ENCODE measurements around the gene NIPAL1. TPM values are rescaled to one million over a fixed set of nuclear protein-coding genes. Genes with fewer than 3 reads are reported as not detected.

NIPAL1 gene
- total and polyA plus RNA-seq, 4 donors = 0.81 to 2.3 (median 1.1) TPM; not detected in 1

- ATAC-seq (ENCODE audit: low FRiP score) = no peak
- H3K4me1 ChIP-seq (ENCODE audit: control insufficient read depth in 1 of 2, insufficient read depth in 2 of 2, low read length in 2 of 2) = no peaks in the 10 kb centered on the region
- H3K4me3 ChIP-seq (ENCODE audit: low read length in 2 of 2) = no peak overlapping the region
- DNase-seq = no peak
- intact Hi-C loops (cut with DNase I) = no loop called here
- no peak overlapping the region for H3K27ac ChIP-seq (ENCODE audit: low read depth in 1 of 2, low read length in 2 of 2)
- WGBS, 2 donors = 79 to 81% methylated on average over 3 of the region's 3 CpGs
- no peaks in the 10 kb centered on the region for H3K27me3 ChIP-seq (ENCODE audit: control insufficient read depth in 1 of 2, insufficient read depth in 2 of 2, low read length in 1 of 2)
- H3K9me3 ChIP-seq (ENCODE audit: control insufficient read depth, low read length) = peaks cover 2% of the 10 kb centered on the region
- H3K36me3 ChIP-seq (ENCODE audit: control insufficient read depth in 1 of 2, insufficient read depth in 2 of 2, low read length in 1 of 2) = no peaks in the 10 kb centered on the region
These were observed 47.8 kb downstream of the NIPAL1 start for GRCh38 chr4:48064349-48064748.

GRCh38 chr4:48065587-48066052 lies 49.0 kb downstream of the NIPAL1 start:
- ATAC-seq (ENCODE audit: low FRiP score) = no peak
- 93 to 95% methylated on average over 1 of the region's 1 CpG for WGBS, 2 donors
- H3K4me1 ChIP-seq (ENCODE audit: control insufficient read depth in 1 of 2, insufficient read depth in 2 of 2, low read length in 2 of 2) = no peaks in the 10 kb centered on the region

DNA sequence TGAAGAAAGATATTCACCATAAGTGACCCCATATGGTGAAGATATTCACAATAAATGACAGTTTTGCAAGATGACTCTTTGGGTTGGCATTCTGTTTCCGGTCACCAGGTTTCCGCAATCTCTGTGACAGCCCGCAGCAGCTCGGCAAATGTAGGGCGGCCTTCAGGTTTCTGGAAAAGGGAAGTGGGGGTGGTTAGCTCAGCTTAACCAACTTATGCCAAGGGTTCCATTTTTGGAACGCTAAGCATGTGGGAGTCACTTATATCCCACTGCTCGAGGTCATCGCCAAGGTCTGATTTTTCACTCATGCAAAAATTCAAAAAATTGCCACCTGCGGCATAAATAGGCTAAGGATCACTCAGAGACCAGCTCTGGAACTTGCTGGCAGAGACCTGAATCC lies 51.0 kb downstream of the NIPAL1 start:
- intact Hi-C loops (cut with DNase I) = no loop called here
- Histone ChIP-seq H3K36me3 (ENCODE audit: control insufficient read depth in 1 of 2, insufficient read depth in 2 of 2, low read length in 1 of 2) (no peaks in the 10 kb centered on the region), H3K4me3 (ENCODE audit: low read length in 2 of 2) (no peak overlapping the region), H3K9me3 (ENCODE audit: control insufficient read depth, low read length) (no peaks in the 10 kb centered on the region), H3K27ac (ENCODE audit: low read depth in 1 of 2, low read length in 2 of 2) (no peak overlapping the region), H3K27me3 (ENCODE audit: control insufficient read depth in 1 of 2, insufficient read depth in 2 of 2, low read length in 1 of 2) (no peaks in the 10 kb centered on the region), H3K4me1 (ENCODE audit: control insufficient read depth in 1 of 2, insufficient read depth in 2 of 2, low read length in 2 of 2) (no peaks in the 10 kb centered on the region)
- no peak for DNase-seq
- 84 to 93% methylated on average over 9 of the region's 9 CpGs for WGBS, 2 donors
- ATAC-seq (ENCODE audit: low FRiP score) = no peak

More at GRCh38 chr4:48065587-48066052, 49.0 kb downstream of the NIPAL1 start:
- Histone ChIP-seq H3K27ac (ENCODE audit: low read depth in 1 of 2, low read length in 2 of 2) (no peak overlapping the region), H3K27me3 (ENCODE audit: control insufficient read depth in 1 of 2, insufficient read depth in 2 of 2, low read length in 1 of 2) (no peaks in the 10 kb centered on the region), H3K9me3 (ENCODE audit: control insufficient read depth, low read length) (no peaks in the 10 kb centered on the region), H3K4me3 (ENCODE audit: low read length in 2 of 2) (no peak overlapping the region), H3K36me3 (ENCODE audit: control insufficient read depth in 1 of 2, insufficient read depth in 2 of 2, low read length in 1 of 2) (no peaks in the 10 kb centered on the region)
- DNase-seq = no peak
- intact Hi-C loops (cut with DNase I) = no loop called here

- H3K27me3 ChIP-seq (ENCODE audit: control insufficient read depth in 1 of 2, insufficient read depth in 2 of 2, low read length in 1 of 2) = no peaks in the 10 kb centered on the region
- 77 to 79% methylated on average over 2 of the region's 2 CpGs for WGBS, 2 donors
- H3K4me1 ChIP-seq (ENCODE audit: control insufficient read depth in 1 of 2, insufficient read depth in 2 of 2, low read length in 2 of 2) = no peaks in the 10 kb centered on the region
- intact Hi-C loops (cut with DNase I) = no loop called here
- DNase-seq (no peak), ATAC-seq (ENCODE audit: low FRiP score) (no peak)
- H3K27ac ChIP-seq (ENCODE audit: low read depth in 1 of 2, low read length in 2 of 2) = no peak overlapping the region
- no peaks in the 10 kb centered on the region for H3K9me3 ChIP-seq (ENCODE audit: control insufficient read depth, low read length)
- H3K36me3 ChIP-seq (ENCODE audit: control insufficient read depth in 1 of 2, insufficient read depth in 2 of 2, low read length in 1 of 2) = no peaks in the 10 kb centered on the region
- no peak overlapping the region for H3K4me3 ChIP-seq (ENCODE audit: low read length in 2 of 2)
These were observed 51.6 kb downstream of the NIPAL1 start for GRCh38 chr4:48068182-48068581.

- ATAC-seq (ENCODE audit: low FRiP score) = no peak
- WGBS, 2 donors = 50 to 72% methylated on average over 2 of the region's 2 CpGs
- Histone ChIP-seq H3K27me3 (ENCODE audit: control insufficient read depth in 1 of 2, insufficient read depth in 2 of 2, low read length in 1 of 2) (no peaks in the 10 kb centered on the region), H3K4me1 (ENCODE audit: control insufficient read depth in 1 of 2, insufficient read depth in 2 of 2, low read length in 2 of 2) (no peaks in the 10 kb centered on the region), H3K36me3 (ENCODE audit: control insufficient read depth in 1 of 2, insufficient read depth in 2 of 2, low read length in 1 of 2) (no peaks in the 10 kb centered on the region), H3K4me3 (ENCODE audit: low read length in 2 of 2) (no peak overlapping the region), H3K9me3 (ENCODE audit: control insufficient read depth, low read length) (no peaks in the 10 kb centered on the region), H3K27ac (ENCODE audit: low read depth in 1 of 2, low read length in 2 of 2) (no peak overlapping the region)
- DNase-seq = no peak
- intact Hi-C loops (cut with DNase I) = no loop called here
These were observed 52.5 kb downstream of the NIPAL1 start for GRCh38 chr4:48069026-48069425.

DNA sequence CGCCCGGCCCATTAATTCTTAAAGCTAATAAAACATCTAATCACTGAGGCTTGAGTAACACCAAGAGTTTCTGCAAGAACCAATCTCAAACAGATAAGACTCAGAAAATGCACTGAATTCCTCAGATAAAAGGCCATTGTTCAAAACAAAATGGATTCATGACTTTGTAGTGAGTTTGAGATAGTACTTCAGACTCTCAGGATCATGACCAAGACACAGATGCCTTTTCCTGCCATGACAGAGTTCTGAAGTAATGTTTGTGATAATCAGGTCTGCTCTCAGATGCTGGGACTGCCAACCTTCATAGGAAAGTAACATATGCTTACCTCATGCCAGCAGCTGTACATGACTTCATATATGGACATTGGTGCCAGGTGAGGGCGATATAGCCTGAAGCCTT lies 54.6 kb downstream of the NIPAL1 start:
- ATAC-seq (ENCODE audit: low FRiP score) = no peak
- H3K27me3 ChIP-seq (ENCODE audit: control insufficient read depth in 1 of 2, insufficient read depth in 2 of 2, low read length in 1 of 2) = no peaks in the 10 kb centered on the region
- 74 to 85% methylated on average over 3 of the region's 3 CpGs for WGBS, 2 donors

GRCh38 chr4:48073567-48074103 lies 57.1 kb downstream of the NIPAL1 start:
- ATAC-seq (ENCODE audit: low FRiP score) = no peak
- Histone ChIP-seq H3K27me3 (ENCODE audit: control insufficient read depth in 1 of 2, insufficient read depth in 2 of 2, low read length in 1 of 2) (no peaks in the 10 kb centered on the region), H3K4me3 (ENCODE audit: low read length in 2 of 2) (no peak overlapping the region), H3K9me3 (ENCODE audit: control insufficient read depth, low read length) (no peaks in the 10 kb centered on the region), H3K4me1 (ENCODE audit: control insufficient read depth in 1 of 2, insufficient read depth in 2 of 2, low read length in 2 of 2) (no peaks in the 10 kb centered on the region), H3K36me3 (ENCODE audit: control insufficient read depth in 1 of 2, insufficient read depth in 2 of 2, low read length in 1 of 2) (no peaks in the 10 kb centered on the region), H3K27ac (ENCODE audit: low read depth in 1 of 2, low read length in 2 of 2) (no peak overlapping the region)
- no peak for DNase-seq
- intact Hi-C loops (cut with DNase I) = no loop called here
- WGBS, 2 donors = 41 to 50% methylated on average over 3 of the region's 3 CpGs

More for the DNA sequence above, 54.6 kb downstream of the NIPAL1 start:
- H3K36me3 ChIP-seq (ENCODE audit: control insufficient read depth in 1 of 2, insufficient read depth in 2 of 2, low read length in 1 of 2) = no peaks in the 10 kb centered on the region
- no peak overlapping the region for H3K27ac ChIP-seq (ENCODE audit: low read depth in 1 of 2, low read length in 2 of 2)
- H3K4me3 ChIP-seq (ENCODE audit: low read length in 2 of 2) = no peak overlapping the region
- no peaks in the 10 kb centered on the region for H3K4me1 ChIP-seq (ENCODE audit: control insufficient read depth in 1 of 2, insufficient read depth in 2 of 2, low read length in 2 of 2)
- no peak for DNase-seq
- no peaks in the 10 kb centered on the region for H3K9me3 ChIP-seq (ENCODE audit: control insufficient read depth, low read length)
- intact Hi-C loops (cut with DNase I) = no loop called here

GRCh38 chr4:48074657-48075056 lies 58.1 kb downstream of the NIPAL1 start:
- no peak for DNase-seq
- 8 to 25% methylated on average over 1 of the region's 1 CpG for WGBS, 2 donors
- Histone ChIP-seq H3K9me3 (ENCODE audit: control insufficient read depth, low read length) (no peaks in the 10 kb centered on the region), H3K4me3 (ENCODE audit: low read length in 2 of 2) (no peak overlapping the region), H3K27ac (ENCODE audit: low read depth in 1 of 2, low read length in 2 of 2) (no peak overlapping the region), H3K4me1 (ENCODE audit: control insufficient read depth in 1 of 2, insufficient read depth in 2 of 2, low read length in 2 of 2) (no peaks in the 10 kb centered on the region), H3K27me3 (ENCODE audit: control insufficient read depth in 1 of 2, insufficient read depth in 2 of 2, low read length in 1 of 2) (no peaks in the 10 kb centered on the region), H3K36me3 (ENCODE audit: control insufficient read depth in 1 of 2, insufficient read depth in 2 of 2, low read length in 1 of 2) (no peaks in the 10 kb centered on the region)
- intact Hi-C loops (cut with DNase I) = no loop called here
- no peak for ATAC-seq (ENCODE audit: low FRiP score)

DNA sequence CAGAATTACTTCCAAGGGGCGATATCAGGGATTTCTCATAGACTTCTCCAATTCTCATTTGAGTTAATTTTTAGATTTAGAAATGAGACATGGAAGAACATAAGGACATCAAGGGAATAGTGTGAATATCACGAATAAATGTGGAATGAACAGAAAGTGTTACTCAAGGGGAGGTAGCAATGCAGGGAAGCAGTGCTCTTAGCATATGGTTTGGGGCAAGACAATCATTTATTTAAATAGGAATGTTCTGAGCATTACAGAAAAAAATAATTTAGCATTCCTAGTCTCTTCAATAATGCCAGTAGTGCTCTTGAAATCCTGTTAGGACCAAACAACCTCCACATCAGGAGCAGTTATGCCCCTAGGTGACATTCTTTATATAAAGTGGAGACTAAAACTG lies 61.9 kb downstream of the NIPAL1 start:
- Histone ChIP-seq H3K4me1 (ENCODE audit: control insufficient read depth in 1 of 2, insufficient read depth in 2 of 2, low read length in 2 of 2) (no peaks in the 10 kb centered on the region), H3K4me3 (ENCODE audit: low read length in 2 of 2) (no peak overlapping the region), H3K9me3 (ENCODE audit: control insufficient read depth, low read length) (no peaks in the 10 kb centered on the region), H3K36me3 (ENCODE audit: control insufficient read depth in 1 of 2, insufficient read depth in 2 of 2, low read length in 1 of 2) (no peaks in the 10 kb centered on the region), H3K27me3 (ENCODE audit: control insufficient read depth in 1 of 2, insufficient read depth in 2 of 2, low read length in 1 of 2) (no peaks in the 10 kb centered on the region), H3K27ac (ENCODE audit: low read depth in 1 of 2, low read length in 2 of 2) (no peak overlapping the region)
- intact Hi-C loops (cut with DNase I) = no loop called here
- 66 to 98% methylated on average over 2 of the region's 2 CpGs for WGBS, 2 donors
- ATAC-seq (ENCODE audit: low FRiP score) = no peak
- no peak for DNase-seq

Measured in aorta (tissue), 5 donors.